ENCODE measurements around the gene TRAFD1. TPM values are rescaled to one million over a fixed set of nuclear protein-coding genes. Genes with fewer than 3 reads are reported as not detected.

The TRAFD1 gene
- total and polyA plus RNA-seq, 2 of the 8 experiments (the other 6 are each of a cell fraction or from before 2014, with no cell fraction given) = 18.1 to 33.1 TPM

DNA sequence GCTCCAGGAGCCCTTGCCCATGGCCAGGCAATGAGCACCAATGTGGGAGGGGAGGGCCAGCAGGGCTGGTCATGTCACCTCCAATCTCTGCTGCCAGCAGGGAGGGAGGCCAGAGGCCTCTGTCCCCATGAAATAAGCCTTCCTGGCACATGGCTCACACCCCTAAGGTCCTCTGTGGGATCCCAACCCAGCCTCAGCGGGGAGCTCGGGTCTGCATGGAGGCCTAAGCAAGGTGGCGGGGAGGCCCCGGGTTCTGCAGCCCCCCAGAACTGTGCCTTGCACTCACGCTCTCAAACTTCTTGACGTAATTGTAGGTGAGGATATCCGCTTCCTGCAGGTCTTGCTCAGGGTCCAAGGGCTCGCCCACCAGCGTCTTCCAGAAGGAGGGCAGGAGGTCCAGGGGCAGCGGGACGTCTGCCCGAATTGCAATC, 41.7 kb downstream of the TRAFD1 start:
- H3K79me1 ChIP-seq (ENCODE audit: low read depth, low read length) = no peaks in the 10 kb centered on the region; the same call in 1 of the 2 replicates
- H3K27me3 ChIP-seq (replicated peaks in 1 of 4; ENCODE audit: control insufficient read depth in 3 of 4, extremely low read depth in 1 of 4, insufficient read depth in 3 of 4, low read length in 3 of 4) = no peaks in the 10 kb centered on the region
- no peak for FAIRE-seq
- DNase-seq (ENCODE audit: low read depth in 1 of 2, low spot score in 2 of 2) = no peak
- no peak overlapping the region for H4K5ac ChIP-seq (ENCODE audit: insufficient read length, low read depth, low read length)
- no peak overlapping the region for H3K4me2 ChIP-seq (ENCODE audit: insufficient read depth in 1 of 2, low read depth in 2 of 2, low read length in 2 of 2)
- H3K79me2 ChIP-seq (ENCODE audit: control insufficient read depth in 1 of 2, insufficient read depth in 2 of 2, low read length in 2 of 2) = no peaks in the 10 kb centered on the region
- CTCF ChIA-PET (ENCODE audit: partially characterized antibody) = interaction anchor here (0.6 to 1.2 kb wide), 4 partner anchors 29 to 521 kb away, joined by 3 to 5 read pairs (median 4); no protein-coding TSS in a partner anchor
- POLR2A ChIA-PET (ENCODE audit: partially characterized antibody) = no interaction called here
- H3K4ac ChIP-seq (replicated peaks; ENCODE audit: insufficient read length, low read depth, low read length) = no peak overlapping the region
- H4K91ac ChIP-seq (replicated peaks; ENCODE audit: insufficient read length, low read length) = no peak overlapping the region
- no peak overlapping the region for H2AK5ac ChIP-seq (ENCODE audit: low read depth, low read length)
- no peaks in the 10 kb centered on the region; a peak in 2 of 8 replicates for H3K36me3 ChIP-seq (ENCODE audit: control insufficient read depth in 2 of 4, insufficient read depth in 4 of 4, low read length in 3 of 4)
- H2BK12ac ChIP-seq (ENCODE audit: low read depth, low read length) = no peak overlapping the region
- H2AFZ ChIP-seq (ENCODE audit: low read length) = no peak overlapping the region
- H3K4me1 ChIP-seq (replicated peaks in 1 of 4; ENCODE audit: control insufficient read depth in 3 of 4, insufficient read depth in 4 of 4, low read length in 3 of 4) = no peaks in the 10 kb centered on the region; a peak in 1 of 7 replicates
- H2BK15ac ChIP-seq (ENCODE audit: low read length) = no peak overlapping the region
- no peaks in the 10 kb centered on the region for H3K9me3 ChIP-seq (ENCODE audit: insufficient read depth in 2 of 2, low read depth in 1 of 2, low read length in 1 of 2)
- H3K14ac ChIP-seq (ENCODE audit: insufficient read length) = no peak overlapping the region
- H4K20me1 ChIP-seq (replicated peaks in 1 of 2; ENCODE audit: control insufficient read depth in 1 of 2, insufficient read depth in 2 of 2, low read length in 2 of 2) = no peaks in the 10 kb centered on the region
- H3K4me3 ChIP-seq (ENCODE audit: extremely low read depth in 1 of 4, insufficient read depth in 2 of 4, low read depth in 3 of 4, low read length in 4 of 4) = no peak overlapping the region
- H3K23ac ChIP-seq (ENCODE audit: insufficient read length) = no peak overlapping the region
- H2BK120ac ChIP-seq (replicated peaks; ENCODE audit: low read depth, low read length) = no peak overlapping the region
- H3K9ac ChIP-seq (replicated peaks in 1 of 4; ENCODE audit: extremely low read depth in 1 of 4, low read depth in 3 of 4, low read length in 3 of 4) = no peak overlapping the region
- no peak overlapping the region for H3K27ac ChIP-seq (ENCODE audit: low read depth, low read length)
- H2BK20ac ChIP-seq (ENCODE audit: low read length) = no peak overlapping the region
- peak overlapping the region; percentile 72 for H4K8ac ChIP-seq (ENCODE audit: extremely low read depth, insufficient read depth, low read length)
- H2BK5ac ChIP-seq (ENCODE audit: low read depth, low read length) = no peak overlapping the region
- TF ChIP-seq CBX8 (IDR thresholded peaks at IDR 0.05; ENCODE audit: borderline replicate concordance, low read depth, low read length) = no peak
- no peak for TF ChIP-seq CHD2 (IDR thresholded peaks at IDR 0.05; ENCODE audit: low read length)
- no peak for TF ChIP-seq RFX5 (IDR thresholded peaks at IDR 0.05; ENCODE audit: borderline replicate concordance, low read depth, low read length)
- TF ChIP-seq KDM4A (IDR thresholded peaks at IDR 0.05; ENCODE audit: low read depth, low read length, severe bottlenecking) = no peak
- TF ChIP-seq, protein P1, sequence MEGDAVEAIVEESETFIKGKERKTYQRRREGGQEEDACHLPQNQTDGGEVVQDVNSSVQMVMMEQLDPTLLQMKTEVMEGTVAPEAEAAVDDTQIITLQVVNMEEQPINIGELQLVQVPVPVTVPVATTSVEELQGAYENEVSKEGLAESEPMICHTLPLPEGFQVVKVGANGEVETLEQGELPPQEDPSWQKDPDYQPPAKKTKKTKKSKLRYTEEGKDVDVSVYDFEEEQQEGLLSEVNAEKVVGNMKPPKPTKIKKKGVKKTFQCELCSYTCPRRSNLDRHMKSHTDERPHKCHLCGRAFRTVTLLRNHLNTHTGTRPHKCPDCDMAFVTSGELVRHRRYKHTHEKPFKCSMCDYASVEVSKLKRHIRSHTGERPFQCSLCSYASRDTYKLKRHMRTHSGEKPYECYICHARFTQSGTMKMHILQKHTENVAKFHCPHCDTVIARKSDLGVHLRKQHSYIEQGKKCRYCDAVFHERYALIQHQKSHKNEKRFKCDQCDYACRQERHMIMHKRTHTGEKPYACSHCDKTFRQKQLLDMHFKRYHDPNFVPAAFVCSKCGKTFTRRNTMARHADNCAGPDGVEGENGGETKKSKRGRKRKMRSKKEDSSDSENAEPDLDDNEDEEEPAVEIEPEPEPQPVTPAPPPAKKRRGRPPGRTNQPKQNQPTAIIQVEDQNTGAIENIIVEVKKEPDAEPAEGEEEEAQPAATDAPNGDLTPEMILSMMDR (IDR thresholded peaks at IDR 0.05; ENCODE audit: control extremely low read depth in 1 of 3, insufficient read depth in 1 of 3, low read depth in 1 of 3, low read length in 3 of 3) = no peak
- no peak for TF ChIP-seq RAD21 (IDR thresholded peaks at IDR 0.05 in 1 of 2, conservative IDR thresholded peaks at IDR 0.05 in 1 of 2; ENCODE audit: low read depth in 2 of 2, low read length in 2 of 2)
- TF ChIP-seq TCF12 (IDR thresholded peaks at IDR 0.05; ENCODE audit: low read depth, low read length) = no peak
- no peak overlapping the region for H3K18ac ChIP-seq (ENCODE audit: extremely low read depth, low read length)
- H3K23me2 ChIP-seq (ENCODE audit: low read depth, low read length) = no peaks in the 10 kb centered on the region
- WGBS, 2 experiments (ENCODE audit: extremely low coverage in 1 of 2, insufficient coverage in 1 of 2, insufficient read length in 1 of 2, insufficient replicate concordance in 2 of 2, low coverage in 1 of 2, low lambda C conversion rate in 2 of 2, missing lambda C conversion rate in 1 of 2) = 92% methylated on average over 12 of the region's 12 CpGs; no CpG with 5 or more reads in 1 of the 2 experiments
- H3K56ac ChIP-seq (replicated peaks; ENCODE audit: insufficient read length, low read depth, low read length) = no peak overlapping the region

Data from H1 (cell line).